Measurements from ENCODE around the gene NPAT. TPM values are rescaled to one million over a fixed set of nuclear protein-coding genes. Genes with fewer than 3 reads are reported as not detected.

Gene NPAT
- total and polyA plus RNA-seq, 9 of the 15 experiments (the other 6 are each of a cell fraction or from before 2014, with no cell fraction given) = 8.8 to 30.0 (median 22.1) TPM

DNA sequence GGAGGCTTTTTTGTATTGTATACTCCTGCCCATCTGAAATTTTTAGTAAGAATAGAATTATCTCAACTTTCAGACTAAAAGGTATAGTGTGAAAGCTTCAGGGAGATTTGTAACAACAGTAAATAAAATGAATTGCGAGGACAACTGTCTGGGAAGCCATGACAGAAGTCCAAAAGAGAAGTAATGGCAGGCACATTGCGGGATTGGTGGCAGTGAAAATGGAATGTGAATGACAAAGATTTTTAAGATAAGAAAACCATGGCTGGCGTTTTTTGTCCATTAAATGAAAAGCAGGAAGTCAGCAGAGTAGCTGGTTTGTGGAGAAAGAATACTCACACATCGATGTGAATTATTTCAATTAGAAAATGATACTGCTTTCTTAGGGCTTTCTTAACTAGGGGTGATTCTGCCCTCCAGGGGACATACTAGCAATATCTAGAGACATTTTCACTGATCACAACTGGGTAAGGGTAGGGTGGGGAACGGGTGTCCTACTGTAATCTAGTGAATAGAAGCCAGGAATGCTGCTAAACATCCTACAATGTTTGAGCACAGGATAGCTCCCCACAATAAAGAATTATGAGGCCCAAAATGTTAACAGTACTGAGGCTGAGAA is 1.6 kb downstream of the NPAT start (continued):
- TF ChIP-seq U2AF2 (optimal IDR thresholded peaks at IDR 0.05; ENCODE audit: low read depth, low read length) (no peak), MLX (CRISPR knock-in tag; conservative IDR thresholded peaks at IDR 0.05) (no peak), ZNF24 (IDR thresholded peaks at IDR 0.05) (no peak), ZNF280A (IDR thresholded peaks at IDR 0.05; ENCODE audit: low read depth, partially characterized antibody) (no peak), FOXJ2 (tag; IDR thresholded peaks at IDR 0.05) (0 out of 2 replicates have a peak, but pooled peaks have one; percentile 33), NR4A1 (CRISPR knock-in tag; IDR thresholded peaks at IDR 0.05) (no peak), NR4A1 (tag; IDR thresholded peaks at IDR 0.05) (no peak), HNRNPK (IDR thresholded peaks at IDR 0.05; ENCODE audit: low read depth, low read length, poor library complexity, severe bottlenecking) (no peak), LEF1 (IDR thresholded peaks at IDR 0.05) (no peak), ESRRA (IDR thresholded peaks at IDR 0.05; ENCODE audit: borderline replicate concordance, low read depth) (no peak), CTCF (IDR thresholded peaks at IDR 0.05 in 2 of 3, conservative IDR thresholded peaks at IDR 0.05 in 1 of 3; ENCODE audit: insufficient read depth in 2 of 3, low read depth in 1 of 3, low read length in 3 of 3) (peak in 1 of 3 experiments; percentile 19; a peak in 2 of 6 replicates), RFX1 (IDR thresholded peaks at IDR 0.05) (no peak), ZSCAN29 (IDR thresholded peaks at IDR 0.05) (no peak), GATAD2A (IDR thresholded peaks at IDR 0.05) (no peak), TEAD4 (IDR thresholded peaks at IDR 0.05; ENCODE audit: low read length) (peak; percentile 65), TEAD4 (CRISPR knock-in tag; IDR thresholded peaks at IDR 0.05; ENCODE audit: borderline replicate concordance) (no peak), RBFOX2 (IDR thresholded peaks at IDR 0.05; ENCODE audit: low read depth, low read length) (peak; percentile 12; the same call in 1 of the 2 replicates), ZNF274 (IDR thresholded peaks at IDR 0.05; ENCODE audit: borderline replicate concordance, low read depth, low read length) (no peak), ZNF175 (CRISPR knock-in tag; IDR thresholded peaks at IDR 0.05; ENCODE audit: low read depth) (no peak), TAF15 (IDR thresholded peaks at IDR 0.05; ENCODE audit: low read depth, low read length) (no peak)
- TF ChIP-seq, protein P1, sequence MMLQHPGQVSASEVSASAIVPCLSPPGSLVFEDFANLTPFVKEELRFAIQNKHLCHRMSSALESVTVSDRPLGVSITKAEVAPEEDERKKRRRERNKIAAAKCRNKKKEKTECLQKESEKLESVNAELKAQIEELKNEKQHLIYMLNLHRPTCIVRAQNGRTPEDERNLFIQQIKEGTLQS (IDR thresholded peaks at IDR 0.05) = no peak
- TF ChIP-seq, protein P1 (CRISPR knock-in tag; conservative IDR thresholded peaks at IDR 0.05) = no peak
- TF ChIP-seq, protein P2, sequence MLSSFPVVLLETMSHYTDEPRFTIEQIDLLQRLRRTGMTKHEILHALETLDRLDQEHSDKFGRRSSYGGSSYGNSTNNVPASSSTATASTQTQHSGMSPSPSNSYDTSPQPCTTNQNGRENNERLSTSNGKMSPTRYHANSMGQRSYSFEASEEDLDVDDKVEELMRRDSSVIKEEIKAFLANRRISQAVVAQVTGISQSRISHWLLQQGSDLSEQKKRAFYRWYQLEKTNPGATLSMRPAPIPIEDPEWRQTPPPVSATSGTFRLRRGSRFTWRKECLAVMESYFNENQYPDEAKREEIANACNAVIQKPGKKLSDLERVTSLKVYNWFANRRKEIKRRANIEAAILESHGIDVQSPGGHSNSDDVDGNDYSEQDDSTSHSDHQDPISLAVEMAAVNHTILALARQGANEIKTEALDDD (IDR thresholded peaks at IDR 0.05) = peak; percentile 76; the same call in 1 of the 2 replicates

Measured in K562 (cell line).